AG10803 (cell line): ENCODE data around the gene PIK3IP1.

Source experiments
- DNase-seq: peaks from one replicate; pipeline ENCODE4 v3.0.0; 2010; ENCODE audit warnings: low read depth
- H3K4me3 ChIP-seq: 2 replicates; pipeline ENCODE4 v1.5.1; 2011; ENCODE audit warnings: mild to moderate bottlenecking, low read length, control low read depth
- TF ChIP-seq, protein P1 (sequence below): conservative IDR thresholded peaks from 2 replicates; pipeline ENCODE4 v1.5.1; 2011; ENCODE audit warnings: mild to moderate bottlenecking, low read length, control low read depth, inconsistent platforms

PIK3IP1 gene

DNA sequence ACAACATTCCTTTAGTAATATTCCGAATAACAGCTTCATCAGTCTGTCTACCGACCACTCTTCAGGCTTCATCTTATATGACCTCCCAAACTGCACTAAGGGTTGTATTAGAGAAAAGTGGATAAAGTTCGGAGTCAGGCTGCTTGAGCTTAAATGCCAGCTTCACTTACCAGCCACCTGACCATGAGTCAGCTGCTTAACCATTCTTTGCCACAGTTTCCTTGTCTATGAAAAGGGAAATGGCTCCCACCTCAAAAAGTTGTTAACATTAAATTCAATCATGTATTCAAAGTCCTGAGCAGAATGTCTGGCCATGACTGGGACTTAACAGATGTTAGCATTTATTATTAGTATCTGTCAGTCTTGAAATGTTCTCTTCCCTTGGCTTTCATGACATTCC lies 59.3 kb downstream of the PIK3IP1 start:
- no peak for DNase-seq
- TF ChIP-seq, protein P1, sequence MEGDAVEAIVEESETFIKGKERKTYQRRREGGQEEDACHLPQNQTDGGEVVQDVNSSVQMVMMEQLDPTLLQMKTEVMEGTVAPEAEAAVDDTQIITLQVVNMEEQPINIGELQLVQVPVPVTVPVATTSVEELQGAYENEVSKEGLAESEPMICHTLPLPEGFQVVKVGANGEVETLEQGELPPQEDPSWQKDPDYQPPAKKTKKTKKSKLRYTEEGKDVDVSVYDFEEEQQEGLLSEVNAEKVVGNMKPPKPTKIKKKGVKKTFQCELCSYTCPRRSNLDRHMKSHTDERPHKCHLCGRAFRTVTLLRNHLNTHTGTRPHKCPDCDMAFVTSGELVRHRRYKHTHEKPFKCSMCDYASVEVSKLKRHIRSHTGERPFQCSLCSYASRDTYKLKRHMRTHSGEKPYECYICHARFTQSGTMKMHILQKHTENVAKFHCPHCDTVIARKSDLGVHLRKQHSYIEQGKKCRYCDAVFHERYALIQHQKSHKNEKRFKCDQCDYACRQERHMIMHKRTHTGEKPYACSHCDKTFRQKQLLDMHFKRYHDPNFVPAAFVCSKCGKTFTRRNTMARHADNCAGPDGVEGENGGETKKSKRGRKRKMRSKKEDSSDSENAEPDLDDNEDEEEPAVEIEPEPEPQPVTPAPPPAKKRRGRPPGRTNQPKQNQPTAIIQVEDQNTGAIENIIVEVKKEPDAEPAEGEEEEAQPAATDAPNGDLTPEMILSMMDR, result no peak
- no peak overlapping the region for H3K4me3 ChIP-seq
